Lower leg skin (tissue), 4 donors: Measurements from ENCODE around the gene GEMIN7. TPM values are rescaled to one million over a fixed set of nuclear protein-coding genes. Genes with fewer than 3 reads are reported as not detected.

Experiments
- DNase-seq, 2 donors: peaks; one replicate each; pipeline ENCODE4 v3.0.0-alpha.2; 2019; ENCODE audit warnings: low spot score in 2 of 2
- H3K4me3 ChIP-seq: fragments of 200-600 bp; sonication (generic); 2 replicates; pipeline ENCODE4 v1.5.1; 2017; ENCODE audit warnings: mild to moderate bottlenecking, low read depth; ENCODE audit not compliant: poor library complexity, severe bottlenecking
- CTCF ChIP-seq, 3 donors: fragments of 450-650 bp; IDR thresholded peaks; one replicate each; pipeline ENCODE4 v1.5.1; 2016; ENCODE audit warnings: antibody characterized with exemption in 3 of 3, mild to moderate bottlenecking in 3 of 3, moderate library complexity in 2 of 3
- POLR2A ChIP-seq, 2 donors: fragments of 450-650 bp; IDR thresholded peaks; one replicate each; pipeline ENCODE4 v1.6.1; 2016 to 2017; ENCODE audit warnings: antibody characterized with exemption in 2 of 2, mild to moderate bottlenecking in 1 of 2, moderate library complexity in 1 of 2
- WGBS, 2 donors: methylation state at CpG; one replicate each; pipeline ENCODE4 v1.1.5; 2018; 5-methylcytosine and 5-hydroxymethylcytosine counted together
- intact Hi-C: fragments of 100-400 bp; cut with DNase I; formaldehyde crosslinking; loops from one replicate; pipeline ENCODE4 v1.15.0; 2023; ENCODE audit warnings: low total_unique reads
- total RNA-seq, 4 donors: library from RNA; depleted of rRNA; stranded (reverse); fragments of >200 nt; gene quantifications; one replicate each; pipeline ENCODE4 v1.1.0, GENCODE V29; 2016

GEMIN7 gene
- total RNA-seq, 4 donors from 2014 or later, result 11.8 to 24.9 (median 21.5) TPM

GRCh38 chr19:45057444-45057843 lies 21.6 kb upstream of the GEMIN7 start:
- intact Hi-C loops, result no loop called here
- no peak for DNase-seq
- no peak overlapping the region for H3K4me3 ChIP-seq
- no peak for TF ChIP-seq CTCF (IDR thresholded peaks at IDR 0.05)
- TF ChIP-seq POLR2A (IDR thresholded peaks at IDR 0.05), result no peak
- 90 to 91% methylated on average over 8 to 9 of the region's 9 CpGs for WGBS, 2 donors

- TF ChIP-seq CTCF (IDR thresholded peaks at IDR 0.05) (no peak), POLR2A (IDR thresholded peaks at IDR 0.05) (no peak)
- H3K4me3 ChIP-seq, result no peak overlapping the region
- 82 to 87% methylated on average over 14 of the region's 14 CpGs for WGBS, 2 donors
- intact Hi-C loops, result no loop called here
- no peak for DNase-seq
These were observed 20.4 kb upstream of the GEMIN7 start for GRCh38 chr19:45058622-45059159.

- peak; percentile 70 to 93 for DNase-seq
- intact Hi-C loops, result no loop called here
- 56 to 63% methylated on average over 14 to 15 of the region's 16 CpGs for WGBS, 2 donors
- TF ChIP-seq POLR2A (IDR thresholded peaks at IDR 0.05), result no peak
- peak in 1 of 3 donors; percentile 28 for TF ChIP-seq CTCF (IDR thresholded peaks at IDR 0.05)
- no peak overlapping the region for H3K4me3 ChIP-seq
These were observed 19.6 kb upstream of the GEMIN7 start for GRCh38 chr19:45059258-45059965.

- no peak overlapping the region for H3K4me3 ChIP-seq
- TF ChIP-seq POLR2A (IDR thresholded peaks at IDR 0.05), result no peak
- no peak for TF ChIP-seq CTCF (IDR thresholded peaks at IDR 0.05)
- no peak for DNase-seq
- 85 to 93% methylated on average over 4 of the region's 4 CpGs for WGBS, 2 donors
- intact Hi-C loops, result no loop called here
These were observed 17.1 kb upstream of the GEMIN7 start for GRCh38 chr19:45061965-45062364.

GRCh38 chr19:45063851-45064801 lies 14.9 kb upstream of the GEMIN7 start:
- TF ChIP-seq POLR2A (IDR thresholded peaks at IDR 0.05) (no peak), CTCF (IDR thresholded peaks at IDR 0.05) (no peak)
- intact Hi-C loops, result no loop called here
- 96 to 97% methylated on average over 80 to 85 of the region's 85 CpGs for WGBS, 2 donors
- no peak for DNase-seq
- H3K4me3 ChIP-seq, result no peak overlapping the region
